HFF-Myc (cell line): ENCODE measurements around the gene ZNF385B.

ENCODE experiments used
- DNase-seq: peaks from one replicate; pipeline ENCODE4 v3.0.0-alpha.2; 2011; ENCODE audit warnings: low read depth; ENCODE audit errors: extremely low read depth
- H3K4me3 ChIP-seq: replicated peaks from 2 replicates; pipeline ENCODE4 v1.5.1; 2011; ENCODE audit warnings: low read depth, mild to moderate bottlenecking, control low read depth, low read length
- CTCF ChIP-seq: IDR thresholded peaks from 2 replicates; pipeline ENCODE4 v1.5.1; 2012; ENCODE audit warnings: mild to moderate bottlenecking, low read depth, low read length, control low read depth; ENCODE audit errors: missing control alignments

The ZNF385B gene

GRCh38 chr2:179444056-179444455 lies 417.4 kb downstream of the ZNF385B start:
- no peak for TF ChIP-seq CTCF
- no peak for DNase-seq
- no peak overlapping the region for H3K4me3 ChIP-seq

DNA sequence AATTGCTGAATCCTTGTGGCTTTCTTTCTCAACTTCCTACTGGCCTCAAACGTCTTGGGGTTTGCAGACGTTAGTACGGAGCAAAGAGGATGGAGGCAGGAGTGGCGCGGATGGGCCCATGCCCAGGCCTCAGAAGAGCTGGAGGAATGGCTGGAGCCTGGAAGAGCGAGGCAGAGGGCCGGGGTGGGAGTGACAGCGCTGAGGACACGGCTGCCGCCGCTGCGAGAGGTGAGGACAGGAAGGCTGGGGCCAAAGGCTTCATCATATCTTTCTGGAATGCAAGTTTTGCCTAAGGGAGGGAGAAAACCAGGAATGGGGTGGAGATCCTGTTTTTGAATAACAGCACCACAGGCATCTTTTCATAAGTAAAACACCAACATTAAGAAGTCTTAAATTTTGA lies 418.2 kb downstream of the ZNF385B start:
- DNase-seq: no peak
- no peak overlapping the region for H3K4me3 ChIP-seq
- no peak for TF ChIP-seq CTCF

GRCh38 chr2:179442206-179442605 lies 419.2 kb downstream of the ZNF385B start:
- TF ChIP-seq CTCF: no peak
- no peak for DNase-seq

DNA sequence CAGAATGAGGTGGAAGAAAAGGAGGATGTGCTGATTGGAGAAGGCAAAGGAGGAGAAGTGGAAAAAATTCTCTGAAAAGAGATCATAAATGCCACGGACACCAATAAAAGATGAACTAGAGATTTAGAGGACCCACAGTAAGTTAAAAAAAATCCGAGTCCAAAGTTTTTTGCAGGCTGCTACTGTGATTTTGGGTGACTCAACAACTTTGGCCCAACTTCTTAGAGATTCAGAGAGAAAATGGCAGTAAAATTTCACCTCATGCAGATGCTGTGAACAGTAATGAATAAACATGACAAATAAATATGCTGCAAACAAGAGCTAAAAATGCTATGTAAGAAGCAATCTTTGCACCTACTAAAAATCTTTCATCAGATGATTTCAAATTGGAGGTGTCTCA lies 419.9 kb downstream of the ZNF385B start:
- no peak for DNase-seq
- H3K4me3 ChIP-seq: no peak overlapping the region
- TF ChIP-seq CTCF: no peak

More at GRCh38 chr2:179442206-179442605, 419.2 kb downstream of the ZNF385B start:
- H3K4me3 ChIP-seq: no peak overlapping the region

DNA sequence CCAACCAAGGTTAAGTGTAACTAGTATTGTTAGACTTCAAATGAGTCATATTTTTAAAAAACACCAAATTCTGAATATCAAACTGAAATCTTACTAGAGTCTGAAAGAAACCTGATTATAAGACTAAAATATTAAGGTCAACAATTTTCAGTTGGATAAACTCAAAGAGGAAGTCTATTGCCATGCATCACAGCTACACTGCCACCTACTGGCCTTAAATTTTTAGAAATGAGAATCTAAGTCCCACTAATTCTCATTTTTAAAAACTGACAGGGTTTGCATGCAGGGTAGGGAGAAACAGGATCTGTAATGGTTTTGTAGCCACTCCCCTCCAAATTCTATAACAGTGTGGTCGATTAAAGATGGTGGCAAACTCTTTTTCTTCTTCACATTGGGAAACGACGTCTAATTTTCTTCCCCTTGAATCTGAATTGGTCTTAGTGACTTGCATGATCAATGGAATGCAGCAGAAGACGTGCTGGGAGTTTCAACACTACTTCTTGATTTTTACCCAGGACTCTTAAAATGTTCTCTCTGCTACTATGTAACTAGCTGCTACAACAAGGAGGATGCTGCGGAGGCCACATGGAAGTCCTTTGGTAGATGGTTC lies 420.7 kb downstream of the ZNF385B start:
- DNase-seq: no peak
- TF ChIP-seq CTCF: peak; percentile 53

GRCh38 chr2:179438654-179439053 lies 422.8 kb downstream of the ZNF385B start:
- DNase-seq: no peak
- H3K4me3 ChIP-seq: no peak overlapping the region
- no peak for TF ChIP-seq CTCF

More for the DNA sequence above, 420.7 kb downstream of the ZNF385B start:
- no peak overlapping the region for H3K4me3 ChIP-seq

DNA sequence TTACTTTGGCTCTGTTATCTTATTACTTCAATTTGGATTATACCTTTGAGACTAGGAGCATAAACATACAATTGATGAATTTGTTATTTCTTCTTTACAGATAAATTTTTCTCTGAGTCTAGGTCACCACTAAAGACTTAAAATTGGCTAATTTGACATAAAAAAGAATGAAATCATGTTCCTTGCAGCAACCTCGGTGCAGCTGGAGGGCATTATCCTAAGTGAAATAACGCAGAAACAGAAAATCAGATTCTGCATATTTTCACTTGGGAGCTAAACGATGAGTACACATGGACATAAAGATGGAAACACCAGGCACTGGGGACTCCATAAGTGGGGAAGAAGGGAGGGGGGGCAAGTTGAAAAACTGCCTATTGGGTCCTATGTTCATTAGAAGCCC lies 424.0 kb downstream of the ZNF385B start:
- no peak for DNase-seq
- no peak for TF ChIP-seq CTCF
- H3K4me3 ChIP-seq: no peak overlapping the region
